SU-DHL-6 (cell line): ENCODE measurements around the gene TOMM40.

ENCODE experiments used
- CTCF ChIP-seq: fragments of 200-600 bp; sonication (generic); IDR thresholded peaks from one replicate; pipeline ENCODE4 v1.5.1; 2017; ENCODE audit warnings: antibody characterized with exemption, mild to moderate bottlenecking, low read length, moderate library complexity; ENCODE audit not compliant: insufficient read depth, poor library complexity, severe bottlenecking
- EZH2phosphoT487 ChIP-seq: fragments of 200-600 bp; sonication (generic), shearing (Covaris generic); conservative IDR thresholded peaks from 2 replicates; pipeline ENCODE4 v1.6.1; 2018; ENCODE audit warnings: mild to moderate bottlenecking, antibody characterized with exemption, low read length, moderate library complexity, mixed read lengths

- no peak for TF ChIP-seq CTCF
- TF ChIP-seq EZH2phosphoT487 = no peak
Measured at GRCh38 chr19:44869733-44870470, 21.2 kb upstream of the TOMM40 start.
